H54 (cell line): ENCODE measurements around the gene CTNNA2.
"Not testable (repeated sequence)": the region's sequence is repeated elsewhere in the genome, so short reads cannot be mapped to it uniquely, and the experiment has no call there.

Experiments used
- DNase-seq: peaks from one replicate; pipeline ENCODE4 v3.0.0; 2011; ENCODE audit warnings: low spot score, mixed read lengths; ENCODE audit not compliant: insufficient read length
- FAIRE-seq: peaks from 3 replicates; lab custom pipeline; 2011; peaks lifted over from hg19 to GRCh38; lab: Jason Lieb, UNC
- POLR2A ChIP-seq: IDR thresholded peaks from 2 replicates; pipeline ENCODE4 v1.6.1; 2011; ENCODE audit warnings: low read depth, mild to moderate bottlenecking, low read length

The CTNNA2 gene

DNA sequence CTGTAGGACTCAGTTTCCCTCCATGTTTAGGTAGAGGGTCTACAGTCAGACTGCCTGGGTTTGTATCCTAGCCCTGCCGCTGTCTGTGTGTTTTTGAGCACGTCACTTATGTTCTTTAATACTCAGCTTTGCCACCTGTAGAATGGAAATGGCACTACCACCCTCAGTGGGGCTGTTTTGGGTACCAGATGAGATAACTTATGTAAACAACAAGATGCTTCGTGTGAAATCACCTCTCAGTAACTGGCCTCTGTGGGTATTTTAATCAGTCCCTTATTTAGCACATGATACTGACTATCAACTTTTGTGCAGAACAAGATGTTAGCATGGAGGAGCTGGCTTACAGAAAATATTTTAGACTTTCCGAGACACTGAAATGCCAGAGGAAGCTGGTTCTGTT lies 495.7 kb downstream of the CTNNA2 start:
- no peak for DNase-seq

DNA sequence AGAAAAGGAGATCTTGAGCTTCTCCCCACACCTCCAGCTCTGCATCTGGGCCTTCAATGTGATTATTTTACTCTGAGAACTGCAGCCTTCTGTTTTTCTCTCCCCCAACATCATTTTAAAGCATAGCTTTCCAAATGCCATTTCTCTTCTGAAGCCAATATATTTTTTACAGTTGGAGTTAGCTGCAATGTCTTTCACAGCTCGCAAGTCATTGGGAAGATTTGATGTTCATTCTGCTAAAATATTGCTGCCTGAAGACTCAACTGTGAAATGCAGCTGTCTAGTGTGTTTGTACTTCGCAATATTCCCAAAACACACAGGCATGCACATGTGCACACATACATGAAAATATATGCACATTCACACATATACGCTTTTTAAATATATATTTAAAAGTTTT lies 496.4 kb downstream of the CTNNA2 start:
- FAIRE-seq (no peak), DNase-seq (no peak)
- TF ChIP-seq POLR2A: no peak

More for the DNA sequence above, 495.7 kb downstream of the CTNNA2 start:
- TF ChIP-seq POLR2A: no peak
- no peak for FAIRE-seq

DNA sequence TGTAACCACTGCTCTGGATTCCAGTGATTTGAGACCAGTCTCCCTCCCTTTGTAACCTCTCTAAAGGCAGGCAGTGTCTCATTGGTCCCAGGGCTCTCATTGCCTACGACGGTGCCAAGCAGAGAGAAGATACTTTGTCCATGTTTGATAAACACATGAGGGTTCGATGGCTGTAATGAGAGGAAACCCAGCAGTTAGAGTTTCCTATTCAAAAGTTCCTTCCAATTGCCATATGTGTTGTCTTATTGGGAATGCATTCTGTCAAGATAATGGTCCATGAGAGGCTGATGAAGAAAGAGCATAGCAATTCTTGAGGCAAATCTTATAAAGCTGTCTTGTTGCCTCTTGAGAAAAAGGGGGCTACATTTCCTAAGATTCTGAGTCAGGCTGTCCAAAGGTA lies 499.2 kb downstream of the CTNNA2 start:
- FAIRE-seq: no peak
- DNase-seq: no peak
- TF ChIP-seq POLR2A: no peak

DNA sequence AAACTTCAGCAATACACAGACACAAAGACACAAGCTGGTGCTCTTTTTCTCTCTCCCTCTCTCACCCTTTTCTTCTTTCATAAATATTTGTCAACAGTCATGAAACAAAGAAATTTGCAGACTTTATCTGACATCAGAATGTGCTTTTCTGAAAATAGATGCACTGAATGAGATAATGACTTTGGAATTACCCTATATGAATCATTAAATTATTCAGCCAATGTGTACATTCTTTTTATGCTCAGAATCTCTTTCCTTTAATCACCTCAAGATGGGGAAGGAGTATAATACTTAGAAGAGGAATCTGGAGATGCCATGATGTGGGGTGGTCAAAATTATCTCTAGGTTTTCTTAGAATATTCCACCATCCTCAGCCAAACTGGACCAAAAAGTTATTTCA lies 501.8 kb downstream of the CTNNA2 start:
- no peak for TF ChIP-seq POLR2A
- DNase-seq (no peak), FAIRE-seq (no peak)

DNA sequence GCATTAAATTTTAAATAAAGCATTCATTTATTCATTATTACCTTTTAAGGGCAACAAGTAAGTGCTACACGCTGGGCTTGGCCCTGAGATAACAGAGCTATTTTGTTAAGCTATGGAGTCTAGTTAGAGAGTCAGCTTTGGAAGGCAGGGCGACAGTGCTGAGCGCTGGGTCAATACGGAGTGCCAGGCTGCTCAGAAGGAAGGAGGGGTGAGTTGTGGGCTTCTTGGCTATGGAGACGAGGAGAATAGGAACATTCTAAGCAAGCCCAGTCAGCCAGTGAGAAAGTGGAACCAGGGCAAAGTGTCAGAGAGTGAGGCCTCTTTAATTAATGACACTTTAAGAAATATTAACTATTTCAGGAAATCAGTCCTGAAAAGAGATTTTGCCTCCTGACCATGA lies 503.3 kb downstream of the CTNNA2 start:
- FAIRE-seq (no peak), DNase-seq (no peak)
- TF ChIP-seq POLR2A: no peak

DNA sequence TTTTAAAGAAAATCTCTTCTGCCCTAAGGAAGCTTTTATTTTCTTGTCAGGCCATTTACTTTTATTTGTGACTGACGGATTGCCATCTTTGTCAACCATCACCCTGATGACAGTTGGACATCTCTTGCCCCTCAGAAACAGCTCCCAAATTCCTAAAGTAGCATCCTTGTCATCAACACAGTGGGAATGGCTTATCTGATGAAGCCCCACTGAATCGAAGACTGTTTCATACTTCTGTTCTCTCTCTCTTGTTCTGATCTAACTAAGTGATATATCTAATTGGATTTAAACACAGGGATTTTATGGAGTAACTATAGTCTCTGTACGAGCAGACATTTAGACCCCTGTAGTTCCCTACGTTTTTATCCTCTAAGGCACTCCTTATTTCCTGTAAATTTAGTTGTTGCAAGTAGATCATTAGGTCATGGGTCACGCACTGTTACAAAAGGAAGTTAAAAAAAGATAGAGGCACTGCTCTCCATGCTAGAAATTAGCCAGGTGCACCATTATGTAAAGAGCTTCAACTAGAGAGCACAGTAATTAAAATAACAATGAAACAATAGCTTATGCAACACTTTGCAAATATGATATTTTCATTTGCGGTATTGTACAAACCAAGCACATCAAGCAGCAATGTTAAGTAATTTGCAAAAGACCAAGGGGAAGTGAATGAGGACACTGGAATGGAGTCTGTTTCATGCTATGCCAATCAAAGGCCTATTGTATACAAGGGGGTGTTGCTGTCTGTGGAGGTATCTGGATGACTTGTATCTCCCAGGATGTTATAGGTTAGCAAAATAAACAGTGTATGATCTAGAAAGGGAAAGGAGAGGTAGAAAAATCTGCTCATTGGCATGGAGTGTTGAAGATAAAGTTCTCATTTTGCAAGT lies 507.0 kb downstream of the CTNNA2 start:
- FAIRE-seq (no peak), DNase-seq (no peak)
- no peak for TF ChIP-seq POLR2A

DNA sequence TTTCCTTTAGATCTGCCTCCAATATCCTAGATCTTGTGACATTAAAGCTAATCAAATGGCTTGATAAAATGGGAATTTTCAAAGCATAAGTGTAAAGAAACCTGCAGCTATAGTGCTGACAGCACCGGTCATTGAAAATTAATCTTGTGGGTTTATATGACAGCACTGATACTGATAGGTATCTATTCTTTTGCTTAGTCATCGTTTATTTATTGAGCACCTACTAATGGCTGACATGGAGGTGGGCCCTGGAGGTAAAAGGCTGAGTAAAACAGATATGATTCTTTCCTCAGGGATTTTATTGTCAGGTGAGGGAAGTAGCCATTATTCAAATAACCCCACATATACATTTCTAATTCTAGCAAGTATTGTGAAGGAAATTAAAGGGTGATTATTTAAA lies 509.2 kb downstream of the CTNNA2 start:
- FAIRE-seq (no peak), DNase-seq (no peak)
- no peak for TF ChIP-seq POLR2A

DNA sequence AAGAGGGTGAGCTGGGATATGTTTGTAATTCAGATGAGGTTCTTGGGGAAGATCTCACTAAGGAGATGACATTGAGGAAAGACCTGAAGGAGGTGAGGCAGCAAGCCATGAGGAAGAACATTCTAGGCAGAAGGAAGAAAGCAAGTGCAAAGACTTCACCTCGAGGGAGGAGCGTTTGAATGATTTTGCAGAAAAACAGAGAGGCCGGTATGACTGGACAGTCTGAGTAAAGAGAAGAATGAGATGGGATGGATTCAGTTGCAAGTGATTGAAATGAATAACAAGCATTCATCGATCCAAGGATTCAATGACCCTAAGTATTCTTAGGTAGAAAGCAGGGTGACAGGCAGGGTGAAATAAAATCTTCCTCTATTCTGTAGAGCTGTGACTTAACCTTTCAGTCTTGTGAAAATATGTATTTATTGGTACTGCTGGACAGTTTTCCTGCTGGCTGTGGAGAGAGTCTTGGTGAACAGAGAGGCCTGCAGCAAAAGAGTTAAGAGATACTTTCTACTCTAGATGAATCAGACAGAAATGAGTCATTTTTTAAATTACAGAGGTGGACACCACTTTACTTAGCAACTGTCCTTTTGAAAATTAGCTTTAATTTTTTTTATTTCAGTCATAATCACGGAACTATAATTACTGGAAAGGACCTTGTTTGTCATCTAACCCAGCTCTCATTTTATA lies 513.3 kb downstream of the CTNNA2 start:
- no peak for FAIRE-seq
- DNase-seq: no peak
- TF ChIP-seq POLR2A: no peak

DNA sequence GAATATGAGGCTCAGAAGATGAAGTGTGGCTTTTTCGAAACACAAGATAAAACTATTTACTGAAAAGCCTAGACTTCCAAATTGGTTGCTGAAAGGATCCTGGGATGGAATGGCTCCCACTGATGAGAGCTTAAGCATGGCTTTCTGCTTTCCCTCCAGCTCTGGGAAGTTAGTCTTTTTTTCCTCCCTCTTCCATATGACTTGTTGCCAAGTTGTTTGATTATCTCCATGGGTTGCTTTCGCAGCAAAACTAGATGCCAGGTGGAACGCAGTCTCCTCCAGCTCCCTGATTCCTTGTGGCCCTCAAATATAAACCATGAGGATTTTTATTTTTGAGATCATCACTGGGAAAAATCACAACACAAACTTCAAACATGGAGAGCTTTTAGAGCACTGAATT lies 515.2 kb downstream of the CTNNA2 start:
- FAIRE-seq: no peak
- DNase-seq: no peak
- no peak for TF ChIP-seq POLR2A

DNA sequence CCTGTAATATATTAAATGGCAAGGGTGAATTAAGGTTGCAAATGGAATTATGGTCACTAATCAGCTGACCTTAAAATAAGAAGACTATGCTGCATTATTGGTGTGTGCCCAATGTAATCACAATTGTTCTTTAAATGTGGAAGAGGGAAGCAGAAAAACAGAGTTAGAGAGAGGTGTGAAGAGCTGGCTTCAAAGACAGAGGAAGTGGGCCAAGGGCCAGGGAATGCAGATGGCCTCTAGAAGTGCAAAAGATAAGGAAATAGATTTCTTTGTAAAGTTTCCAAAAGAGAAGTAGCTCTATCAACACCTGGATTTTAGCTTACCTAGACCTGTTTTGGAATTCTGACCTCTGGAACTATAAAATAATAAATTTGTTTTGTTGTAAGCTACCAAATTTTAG lies 515.7 kb downstream of the CTNNA2 start:
- FAIRE-seq (no peak), DNase-seq (no peak)
- no peak for TF ChIP-seq POLR2A

DNA sequence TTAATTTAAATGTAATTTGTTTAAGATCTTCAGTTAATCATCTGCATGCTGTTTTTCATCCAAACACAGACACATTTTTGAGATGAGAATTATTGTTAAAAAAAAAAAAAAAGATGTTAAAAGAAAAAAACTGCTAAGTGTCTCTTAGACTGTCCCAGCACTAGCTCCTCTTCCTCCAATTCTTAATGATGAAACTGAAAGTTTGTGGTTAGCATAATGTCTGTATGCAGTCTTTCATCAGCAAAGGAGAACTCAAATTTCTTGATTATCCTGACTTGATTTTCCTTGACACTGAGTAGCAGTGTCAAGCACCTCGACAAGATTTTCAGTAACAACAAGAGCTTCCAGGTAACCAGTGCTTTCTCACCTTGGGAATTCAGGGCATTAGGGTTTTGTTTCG lies 517.3 kb downstream of the CTNNA2 start:
- FAIRE-seq (no peak), DNase-seq (no peak)
- no peak for TF ChIP-seq POLR2A

DNA sequence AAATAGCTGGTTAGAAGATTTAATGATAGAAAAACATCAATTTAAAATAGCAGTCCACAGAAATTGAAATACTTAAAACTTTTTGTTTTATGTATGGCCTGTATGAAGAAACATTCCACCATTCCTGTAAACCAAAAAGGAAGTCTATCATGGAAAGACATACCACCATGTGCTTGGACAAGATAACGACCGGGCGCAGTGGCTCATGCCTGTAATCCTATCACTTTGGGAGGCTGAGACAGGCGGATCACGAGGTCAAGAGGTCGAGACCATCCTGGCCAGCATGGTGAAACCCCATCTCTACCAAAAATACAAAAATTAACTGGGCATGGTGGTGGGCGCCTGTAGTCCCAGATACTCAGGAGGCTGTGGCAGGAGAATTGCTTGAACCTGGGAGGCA lies 519.8 kb downstream of the CTNNA2 start:
- not testable (repeated sequence) for FAIRE-seq, DNase-seq

DNA sequence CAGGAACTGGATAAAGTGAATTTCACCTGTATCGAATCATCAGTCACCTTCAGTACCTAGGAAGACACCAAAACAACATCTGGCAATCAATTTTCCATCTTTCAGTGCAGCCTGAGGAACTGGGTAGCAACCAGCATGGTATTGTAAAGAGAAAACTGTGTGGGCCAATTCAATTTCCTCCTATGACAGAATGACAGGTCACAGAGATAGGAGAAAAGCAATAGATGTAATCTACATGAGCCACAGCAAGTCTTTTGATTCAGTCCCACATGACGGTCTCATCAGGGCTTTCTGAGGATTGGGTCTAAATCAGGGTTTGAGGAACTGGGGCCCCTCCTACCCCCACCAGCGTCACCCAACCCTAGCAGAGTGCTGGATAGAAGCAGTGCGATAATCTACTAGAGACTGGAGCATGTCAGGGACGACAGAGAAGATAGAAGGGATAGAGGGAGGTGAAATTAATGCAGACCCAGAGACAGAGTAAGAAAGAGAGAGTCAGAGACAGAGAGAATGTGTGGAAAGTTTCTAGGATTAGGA lies 523.0 kb downstream of the CTNNA2 start:
- no peak for DNase-seq
- FAIRE-seq: no peak
- no peak for TF ChIP-seq POLR2A

DNA sequence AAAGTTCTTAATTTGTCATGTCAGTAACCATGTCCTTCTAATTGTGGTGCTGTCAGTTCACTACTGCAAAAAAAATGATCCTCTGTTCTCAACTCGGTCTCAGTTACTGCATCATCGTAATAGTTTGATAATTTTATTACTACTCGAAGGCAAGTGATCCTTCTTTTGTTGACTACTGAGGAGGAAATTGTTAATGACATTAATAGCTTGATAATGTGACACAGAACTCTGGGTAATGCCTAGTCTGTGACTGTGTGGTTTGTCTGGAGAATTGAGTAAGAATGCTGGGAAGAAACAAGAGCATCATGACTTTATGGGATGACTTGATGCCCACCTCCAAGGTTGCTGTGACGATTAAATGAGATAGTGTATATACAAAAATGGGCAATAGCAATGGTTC lies 524.5 kb downstream of the CTNNA2 start:
- FAIRE-seq (no peak), DNase-seq (no peak)

More for the DNA sequence above, 524.5 kb downstream of the CTNNA2 start:
- no peak for TF ChIP-seq POLR2A
